SH-SY5Y (cell line): Measurements from ENCODE around the gene IGF1R.

Source experiments
- GATA2 ChIP-seq: IDR thresholded peaks from 2 replicates; pipeline ENCODE4 v1.6.1; 2011; ENCODE audit warnings: mild to moderate bottlenecking, low read depth, low read length
- GATA3 ChIP-seq: IDR thresholded peaks from 2 replicates; pipeline ENCODE4 v1.6.1; 2011; ENCODE audit warnings: low read depth, mild to moderate bottlenecking, low read length, moderate library complexity

DNA sequence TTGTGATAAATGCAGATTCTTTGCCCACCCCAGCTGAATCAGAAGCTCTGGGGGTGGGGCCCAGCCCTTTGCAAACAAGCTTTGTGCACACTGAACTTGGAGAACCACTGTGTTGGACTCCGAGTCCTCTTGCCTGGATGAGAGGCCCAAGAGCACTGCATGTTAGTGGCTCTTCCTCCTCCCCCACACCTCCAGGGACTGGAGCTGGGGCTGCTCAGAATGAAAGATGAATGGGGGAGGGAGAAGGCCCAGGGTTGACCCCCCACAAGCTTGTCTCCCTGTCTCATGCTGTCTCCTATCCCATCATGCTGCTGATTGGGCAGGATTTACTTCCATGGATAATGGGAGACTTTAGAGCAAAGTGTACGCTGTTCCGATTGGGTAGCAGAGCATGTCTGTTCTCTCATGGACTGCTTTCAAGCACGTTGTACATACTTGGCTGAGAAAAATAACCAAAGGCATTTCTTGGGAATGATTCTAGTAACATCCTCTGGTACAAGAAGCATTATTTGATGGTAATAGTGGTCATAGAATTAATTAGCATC is 259.7 kb downstream of the IGF1R start:
- TF ChIP-seq GATA2 (no peak), GATA3 (no peak)
